GM18499 (cell line): ENCODE measurements around the gene MAP3K21.
A peak's percentile ranks its signal among the peaks of the same experiment; 100 is the strongest.

Source experiments
- ATAC-seq: cut with Tn5 transposase; IDR thresholded peaks from one replicate; pipeline ENCODE4 v1.9.1; 2021; ENCODE audit warnings: moderate number of reproducible peaks; ENCODE audit not compliant: insufficient read depth, unreplicated experiment

Gene MAP3K21

GRCh38 chr1:233323718-233324117, 3.8 kb upstream of the MAP3K21 start:
- ATAC-seq = no peak

- ATAC-seq = no peak
Measured at GRCh38 chr1:233326319-233326718, 1.2 kb upstream of the MAP3K21 start.

GRCh38 chr1:233326811-233327650, 493 bp upstream of the MAP3K21 start:
- ATAC-seq = no peak

- no peak for ATAC-seq
Measured at GRCh38 chr1:233328142-233328921, 808 bp downstream of the MAP3K21 start.

GRCh38 chr1:233331676-233332519, 4.4 kb downstream of the MAP3K21 start:
- no peak for ATAC-seq

- ATAC-seq = no peak
Measured at GRCh38 chr1:233333086-233333485, 5.6 kb downstream of the MAP3K21 start.

GRCh38 chr1:233334092-233334491, 6.6 kb downstream of the MAP3K21 start:
- no peak for ATAC-seq

- ATAC-seq = no peak
Measured at GRCh38 chr1:233336554-233337456, 9.3 kb downstream of the MAP3K21 start.

- ATAC-seq = no peak
Measured at GRCh38 chr1:233337505-233337904, 10.0 kb downstream of the MAP3K21 start.

GRCh38 chr1:233338102-233338501, 10.6 kb downstream of the MAP3K21 start:
- ATAC-seq = no peak

- ATAC-seq = no peak
Measured at GRCh38 chr1:233340031-233340555, 12.6 kb downstream of the MAP3K21 start.

- no peak for ATAC-seq
Measured at GRCh38 chr1:233340966-233341516, 13.5 kb downstream of the MAP3K21 start.

- ATAC-seq = no peak
Measured at GRCh38 chr1:233342086-233342485, 14.6 kb downstream of the MAP3K21 start.

- ATAC-seq = no peak
Measured at GRCh38 chr1:233343262-233343661, 15.7 kb downstream of the MAP3K21 start.

GRCh38 chr1:233347338-233347737, 19.8 kb downstream of the MAP3K21 start:
- ATAC-seq = no peak

GRCh38 chr1:233349137-233349536, 21.6 kb downstream of the MAP3K21 start:
- no peak for ATAC-seq

GRCh38 chr1:233354983-233355382, 27.5 kb downstream of the MAP3K21 start:
- no peak for ATAC-seq

- ATAC-seq = peak; percentile 71
Measured at GRCh38 chr1:233355841-233356704, 28.5 kb downstream of the MAP3K21 start.
